Osteocyte (in vitro differentiated cells): ENCODE data around the gene TMC3. TPM values are rescaled to one million over a fixed set of nuclear protein-coding genes. Genes with fewer than 3 reads are reported as not detected.

Experiments used
- DNase-seq: peaks from one replicate; pipeline ENCODE4 v3.0.0; 2021; ENCODE audit warnings: mixed read lengths; ENCODE audit not compliant: unreplicated experiment; ENCODE audit errors: extremely low spot score
- H3K27ac Mint-ChIP-seq: one replicate; pipeline ENCODE4 v1.8.0; 2021; ENCODE audit warnings: mild to moderate bottlenecking, mixed read lengths; ENCODE audit not compliant: unreplicated experiment
- H3K27me3 Mint-ChIP-seq: one replicate; pipeline ENCODE4 v1.8.0; 2021; ENCODE audit warnings: mixed read lengths; ENCODE audit not compliant: unreplicated experiment
- H3K36me3 Mint-ChIP-seq: one replicate; pipeline ENCODE4 v1.8.0; 2021; ENCODE audit warnings: mixed read lengths; ENCODE audit not compliant: unreplicated experiment
- H3K4me1 Mint-ChIP-seq: one replicate; pipeline ENCODE4 v1.8.0; 2021; ENCODE audit warnings: mixed read lengths; ENCODE audit not compliant: unreplicated experiment
- H3K4me3 Mint-ChIP-seq: one replicate; pipeline ENCODE4 v1.8.0; 2021; ENCODE audit warnings: mild to moderate bottlenecking, moderate library complexity, mixed read lengths; ENCODE audit not compliant: unreplicated experiment
- H3K9me3 Mint-ChIP-seq: one replicate; pipeline ENCODE4 v1.8.0; 2021; ENCODE audit warnings: mixed read lengths; ENCODE audit not compliant: unreplicated experiment
- total RNA-seq: library from RNA; stranded (reverse); gene quantifications from 2 replicates; pipeline ENCODE4 v1.2.1, GENCODE V29; 2021
- TF ChIP-seq, protein P1 (sequence below): fragments of 200-600 bp; sonication (generic); IDR thresholded peaks from 2 replicates; pipeline ENCODE4 v1.5.0; 2021; ENCODE audit warnings: antibody characterized with exemption, mild to moderate bottlenecking, moderate library complexity

TMC3 gene
- total RNA-seq, 1 donor from 2014 or later: not detected

DNA sequence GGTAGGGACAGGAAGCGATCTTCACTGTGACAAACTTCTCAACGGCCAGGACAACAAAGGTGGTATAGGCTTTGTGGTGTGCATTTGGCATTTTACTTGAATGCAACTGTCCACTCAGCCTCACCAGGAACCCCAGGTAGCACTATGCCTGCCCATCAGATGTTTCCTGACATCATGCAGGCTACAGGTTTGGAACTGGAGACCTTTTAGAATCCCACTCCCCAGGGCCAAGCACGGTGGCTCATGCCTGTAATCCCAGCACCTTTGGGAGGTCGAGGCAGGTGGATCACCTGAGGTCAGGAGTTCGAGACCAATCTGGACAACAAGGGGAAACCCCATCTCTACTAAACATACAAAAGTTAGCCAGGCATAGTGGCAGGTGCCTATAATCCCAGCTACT, 59.6 kb downstream of the TMC3 start:
- H3K27me3 Mint-ChIP-seq: no peaks in the 10 kb centered on the region
- no peak for DNase-seq
- TF ChIP-seq, protein P1, sequence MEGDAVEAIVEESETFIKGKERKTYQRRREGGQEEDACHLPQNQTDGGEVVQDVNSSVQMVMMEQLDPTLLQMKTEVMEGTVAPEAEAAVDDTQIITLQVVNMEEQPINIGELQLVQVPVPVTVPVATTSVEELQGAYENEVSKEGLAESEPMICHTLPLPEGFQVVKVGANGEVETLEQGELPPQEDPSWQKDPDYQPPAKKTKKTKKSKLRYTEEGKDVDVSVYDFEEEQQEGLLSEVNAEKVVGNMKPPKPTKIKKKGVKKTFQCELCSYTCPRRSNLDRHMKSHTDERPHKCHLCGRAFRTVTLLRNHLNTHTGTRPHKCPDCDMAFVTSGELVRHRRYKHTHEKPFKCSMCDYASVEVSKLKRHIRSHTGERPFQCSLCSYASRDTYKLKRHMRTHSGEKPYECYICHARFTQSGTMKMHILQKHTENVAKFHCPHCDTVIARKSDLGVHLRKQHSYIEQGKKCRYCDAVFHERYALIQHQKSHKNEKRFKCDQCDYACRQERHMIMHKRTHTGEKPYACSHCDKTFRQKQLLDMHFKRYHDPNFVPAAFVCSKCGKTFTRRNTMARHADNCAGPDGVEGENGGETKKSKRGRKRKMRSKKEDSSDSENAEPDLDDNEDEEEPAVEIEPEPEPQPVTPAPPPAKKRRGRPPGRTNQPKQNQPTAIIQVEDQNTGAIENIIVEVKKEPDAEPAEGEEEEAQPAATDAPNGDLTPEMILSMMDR: no peak
- no peak overlapping the region for H3K4me3 Mint-ChIP-seq
- H3K4me1 Mint-ChIP-seq: peaks cover 11% of the 10 kb centered on the region
- H3K36me3 Mint-ChIP-seq: no peaks in the 10 kb centered on the region
- H3K27ac Mint-ChIP-seq: no peak overlapping the region
- H3K9me3 Mint-ChIP-seq: no peaks in the 10 kb centered on the region

DNA sequence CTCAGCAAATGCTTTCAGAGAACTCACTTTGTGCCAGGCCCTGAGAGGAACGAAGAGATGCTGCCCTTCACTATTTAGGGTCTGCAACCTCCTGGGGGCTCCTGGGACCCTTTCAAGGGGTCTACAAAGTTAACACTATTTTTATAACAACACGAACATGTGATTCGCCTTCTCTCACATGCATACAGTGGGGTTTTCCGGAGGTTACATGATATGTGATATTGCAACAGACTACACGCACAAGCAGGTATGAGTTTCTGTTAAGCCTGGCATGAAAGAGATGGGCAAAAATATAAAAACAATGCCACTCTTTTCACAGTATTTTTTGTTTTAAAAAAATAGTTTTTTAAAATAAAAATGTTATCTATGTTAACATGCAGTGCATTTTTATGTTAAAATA, 60.3 kb downstream of the TMC3 start:
- H3K9me3 Mint-ChIP-seq: no peaks in the 10 kb centered on the region
- H3K27me3 Mint-ChIP-seq: no peaks in the 10 kb centered on the region
- TF ChIP-seq, protein P1: no peak
- DNase-seq: no peak
- H3K27ac Mint-ChIP-seq: no peak overlapping the region
- H3K4me3 Mint-ChIP-seq: no peak overlapping the region
- H3K36me3 Mint-ChIP-seq: no peaks in the 10 kb centered on the region
- H3K4me1 Mint-ChIP-seq: peaks cover 11% of the 10 kb centered on the region

DNA sequence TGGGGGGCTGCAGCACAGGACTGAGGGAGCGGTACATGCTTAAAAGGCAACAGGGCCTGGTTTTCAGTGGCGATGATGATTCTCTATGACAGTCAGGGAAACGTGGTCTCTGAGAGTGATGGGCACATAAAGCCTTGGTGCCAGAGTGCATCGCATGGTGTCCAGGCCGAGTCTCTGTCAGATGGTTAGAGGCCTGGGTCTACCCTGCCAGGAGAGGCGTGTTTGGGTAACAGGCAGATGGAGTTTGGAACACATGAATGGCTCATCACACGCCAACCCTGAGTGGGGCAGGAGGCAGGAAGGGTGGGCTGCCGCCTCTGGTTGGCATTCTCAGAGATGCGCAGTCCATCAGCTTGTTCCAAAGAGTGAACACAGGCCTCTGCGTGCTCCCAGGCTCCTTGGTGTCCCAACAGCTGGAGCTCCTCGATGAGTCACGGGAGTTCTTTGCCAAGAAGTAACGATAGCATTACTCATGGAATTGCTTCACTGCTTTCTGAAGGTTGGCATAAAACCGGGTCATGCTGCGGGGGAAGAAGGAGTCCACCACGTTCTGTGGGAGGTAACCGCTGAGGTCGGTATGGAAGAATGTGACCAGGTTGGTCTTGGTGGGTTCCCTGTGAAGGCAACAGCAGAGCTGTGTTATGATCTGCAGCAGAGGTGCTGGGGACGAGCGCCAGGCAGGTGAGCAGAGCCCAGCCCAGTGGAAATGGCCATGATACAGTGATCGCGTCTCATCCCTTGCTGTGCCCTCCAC, 61.0 kb downstream of the TMC3 start:
- H3K4me1 Mint-ChIP-seq: peaks cover 11% of the 10 kb centered on the region
- peak overlapping the region; percentile 59 for H3K27ac Mint-ChIP-seq
- H3K27me3 Mint-ChIP-seq: no peaks in the 10 kb centered on the region
- no peaks in the 10 kb centered on the region for H3K9me3 Mint-ChIP-seq
- H3K4me3 Mint-ChIP-seq: no peak overlapping the region
- TF ChIP-seq, protein P1: no peak
- DNase-seq: no peak
- no peaks in the 10 kb centered on the region for H3K36me3 Mint-ChIP-seq

- peaks cover 11% of the 10 kb centered on the region for H3K4me1 Mint-ChIP-seq
- H3K4me3 Mint-ChIP-seq: no peak overlapping the region
- no peak for DNase-seq
- TF ChIP-seq, protein P1: no peak
- no peaks in the 10 kb centered on the region for H3K9me3 Mint-ChIP-seq
- no peaks in the 10 kb centered on the region for H3K36me3 Mint-ChIP-seq
- H3K27me3 Mint-ChIP-seq: no peaks in the 10 kb centered on the region
- H3K27ac Mint-ChIP-seq: no peak overlapping the region
Measured at GRCh38 chr15:81311752-81312464, 62.1 kb downstream of the TMC3 start.

DNA sequence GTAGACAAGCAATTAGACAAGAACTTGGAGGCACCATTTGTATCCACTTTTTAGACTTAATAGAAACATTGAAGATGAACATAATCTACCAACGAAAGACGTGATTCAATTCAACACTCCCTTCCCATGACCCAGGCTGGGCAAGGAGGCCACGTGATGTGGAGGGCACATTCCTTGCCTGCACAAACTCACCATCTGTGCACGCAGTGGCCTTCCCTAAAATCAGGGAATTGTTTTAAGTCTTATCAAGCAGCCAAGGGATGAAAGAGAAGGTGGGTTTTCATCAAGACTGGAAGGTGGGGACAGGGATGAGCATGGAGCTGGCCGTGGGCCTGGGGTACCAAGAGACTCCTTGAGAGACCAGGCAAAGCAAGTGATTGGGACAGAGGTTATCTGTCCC, 63.5 kb downstream of the TMC3 start:
- DNase-seq: no peak
- H3K36me3 Mint-ChIP-seq: no peaks in the 10 kb centered on the region
- no peaks in the 10 kb centered on the region for H3K27me3 Mint-ChIP-seq
- H3K27ac Mint-ChIP-seq: no peak overlapping the region
- TF ChIP-seq, protein P1: no peak
- H3K4me3 Mint-ChIP-seq: no peak overlapping the region
- H3K9me3 Mint-ChIP-seq: no peaks in the 10 kb centered on the region
- peaks cover 11% of the 10 kb centered on the region for H3K4me1 Mint-ChIP-seq
